HG03095 (cell line): ENCODE data around the gene DNAJC27.

ENCODE experiments used
- ATAC-seq: cut with Tn5 transposase; IDR thresholded peaks from one replicate; pipeline ENCODE4 v1.9.1; 2021; ENCODE audit warnings: moderate library complexity; ENCODE audit not compliant: unreplicated experiment

The DNAJC27 gene

DNA sequence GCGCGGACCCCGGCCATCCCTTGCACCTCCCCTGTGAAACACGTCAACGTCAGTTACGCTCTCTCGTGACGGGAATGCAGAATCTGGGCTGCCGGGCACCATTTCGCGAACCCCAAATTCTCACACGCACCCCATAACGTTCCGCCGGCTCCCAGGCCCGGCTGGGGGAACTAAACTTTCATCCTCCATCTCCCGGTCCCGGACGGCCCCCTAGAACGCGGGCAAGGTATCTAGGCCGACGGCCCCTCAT, 544 bp downstream of the DNAJC27 start:
- no peak for ATAC-seq

GRCh38 chr2:24970483-24971285, 1.1 kb downstream of the DNAJC27 start:
- ATAC-seq = no peak

- no peak for ATAC-seq
Observed at GRCh38 chr2:24969784-24970183, 2.0 kb downstream of the DNAJC27 start.

DNA sequence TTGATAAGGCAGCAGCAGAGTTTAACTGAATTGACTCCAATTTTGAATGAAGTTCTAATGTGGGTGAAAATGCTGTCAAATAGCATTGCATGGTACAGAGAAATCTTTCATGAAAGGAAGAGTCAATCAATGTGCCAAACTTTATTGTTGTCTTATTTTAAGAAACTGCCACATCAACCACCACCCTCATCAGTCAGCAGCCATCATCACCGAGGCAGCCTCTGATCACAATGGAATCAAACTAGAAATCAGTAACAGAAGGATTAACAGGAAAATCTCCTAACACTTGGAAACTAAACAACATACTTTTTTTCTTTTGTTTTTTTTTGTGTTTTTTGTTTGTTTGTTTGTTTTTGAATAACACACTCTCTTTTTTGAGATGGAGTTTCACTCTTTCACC, 9.9 kb downstream of the DNAJC27 start:
- ATAC-seq = no peak

DNA sequence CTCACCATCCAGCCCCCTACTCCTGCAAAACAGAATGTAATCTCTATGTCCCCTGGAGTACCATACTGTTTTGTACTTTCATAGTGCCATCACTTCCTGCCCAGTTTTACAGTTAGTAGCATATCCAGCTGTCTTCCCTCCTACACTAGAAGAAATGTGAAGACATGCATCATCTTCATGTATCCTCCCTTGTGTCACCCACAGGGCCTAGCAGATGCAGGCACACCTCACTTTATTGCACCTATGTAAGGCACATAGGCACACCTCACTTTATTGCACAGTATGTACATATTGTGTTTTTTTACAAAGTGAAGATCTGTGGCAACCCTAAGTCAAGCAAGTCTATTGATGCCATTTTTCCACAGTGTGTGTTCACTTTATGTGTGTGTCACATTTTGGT, 12.0 kb downstream of the DNAJC27 start:
- no peak for ATAC-seq

DNA sequence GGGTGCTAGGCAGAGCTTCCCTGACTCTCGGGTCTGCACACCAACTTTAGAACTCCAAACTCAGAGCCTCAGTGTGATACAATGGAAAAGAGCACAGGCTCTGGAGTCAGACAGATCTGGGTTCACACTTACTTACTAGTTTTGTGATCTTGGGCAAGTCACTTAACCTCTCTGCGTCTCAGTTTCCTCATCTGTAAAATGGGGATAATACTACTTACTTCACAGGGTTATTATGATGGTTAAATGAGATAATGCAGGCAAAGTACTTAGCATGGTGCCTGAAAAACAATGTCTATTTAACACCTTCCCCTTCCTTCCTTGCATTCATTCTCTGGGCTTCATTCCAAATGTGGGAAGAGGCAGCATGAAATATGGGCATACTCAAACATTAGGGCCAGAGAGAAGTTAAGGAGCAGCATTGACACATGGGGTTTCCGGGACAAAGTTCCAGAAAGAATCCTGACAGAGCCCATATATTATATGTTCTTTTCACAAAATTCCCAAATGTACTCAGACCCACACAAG, 13.3 kb downstream of the DNAJC27 start:
- ATAC-seq = no peak

GRCh38 chr2:24957976-24958375, 13.8 kb downstream of the DNAJC27 start:
- ATAC-seq = no peak

- no peak for ATAC-seq
Observed at GRCh38 chr2:24957221-24957620, 14.5 kb downstream of the DNAJC27 start.

DNA sequence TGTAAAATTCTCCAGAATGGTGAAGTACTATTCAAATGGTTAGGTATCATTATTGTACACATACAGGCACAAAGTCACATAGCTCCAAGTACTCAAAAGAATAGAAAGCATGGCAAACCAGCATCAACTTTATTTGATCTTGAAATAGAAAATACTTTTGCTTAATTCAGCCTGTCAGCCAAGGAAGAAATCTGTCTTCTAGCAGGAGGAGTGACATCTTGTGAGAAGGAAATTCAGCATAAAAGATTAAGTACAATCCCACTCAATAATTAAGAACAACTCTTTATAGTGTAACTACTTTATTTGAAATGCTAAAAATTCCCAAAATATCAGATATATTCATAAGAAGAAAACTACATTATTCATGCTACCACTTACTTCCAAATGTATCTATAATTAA, 15.8 kb downstream of the DNAJC27 start:
- no peak for ATAC-seq

DNA sequence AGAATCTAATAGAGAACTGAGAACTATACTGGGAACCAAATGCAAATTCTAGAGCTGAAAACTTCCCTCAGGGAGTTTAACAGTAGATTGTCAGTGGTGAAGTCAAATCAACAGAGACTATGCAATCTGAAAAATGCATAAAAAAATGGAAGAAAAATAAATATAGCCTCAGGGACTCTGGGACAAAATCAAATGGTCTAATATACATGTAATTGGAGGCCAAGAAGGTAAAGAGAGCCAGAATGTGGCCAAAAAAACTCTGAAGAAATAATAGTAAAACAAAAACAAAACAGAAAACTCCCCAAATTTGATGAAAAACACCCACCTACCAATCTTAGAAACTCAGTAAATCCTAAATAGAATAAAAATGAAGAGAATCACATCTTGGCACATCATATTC, 16.5 kb downstream of the DNAJC27 start:
- ATAC-seq = no peak

DNA sequence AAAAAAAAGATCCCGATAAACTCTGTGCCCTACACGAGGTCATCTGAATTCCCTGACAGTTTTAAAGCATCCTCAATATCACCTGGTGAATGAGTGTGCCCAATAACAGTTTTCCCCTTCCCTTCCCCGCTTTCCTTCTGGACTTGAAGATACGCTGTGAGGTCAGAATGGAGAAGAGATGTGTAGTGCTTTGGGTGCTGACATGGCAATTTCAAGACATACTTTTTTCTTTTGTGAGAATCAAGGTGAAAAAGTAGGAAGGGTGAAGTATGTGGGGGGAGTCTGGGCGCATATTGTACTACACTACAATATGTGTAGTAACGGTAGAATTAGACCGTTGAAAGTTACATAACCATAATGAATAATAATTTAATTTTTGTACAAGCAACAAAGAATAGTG, 21.7 kb downstream of the DNAJC27 start:
- ATAC-seq = no peak

GRCh38 chr2:24948506-24948905, 23.2 kb downstream of the DNAJC27 start:
- no peak for ATAC-seq

DNA sequence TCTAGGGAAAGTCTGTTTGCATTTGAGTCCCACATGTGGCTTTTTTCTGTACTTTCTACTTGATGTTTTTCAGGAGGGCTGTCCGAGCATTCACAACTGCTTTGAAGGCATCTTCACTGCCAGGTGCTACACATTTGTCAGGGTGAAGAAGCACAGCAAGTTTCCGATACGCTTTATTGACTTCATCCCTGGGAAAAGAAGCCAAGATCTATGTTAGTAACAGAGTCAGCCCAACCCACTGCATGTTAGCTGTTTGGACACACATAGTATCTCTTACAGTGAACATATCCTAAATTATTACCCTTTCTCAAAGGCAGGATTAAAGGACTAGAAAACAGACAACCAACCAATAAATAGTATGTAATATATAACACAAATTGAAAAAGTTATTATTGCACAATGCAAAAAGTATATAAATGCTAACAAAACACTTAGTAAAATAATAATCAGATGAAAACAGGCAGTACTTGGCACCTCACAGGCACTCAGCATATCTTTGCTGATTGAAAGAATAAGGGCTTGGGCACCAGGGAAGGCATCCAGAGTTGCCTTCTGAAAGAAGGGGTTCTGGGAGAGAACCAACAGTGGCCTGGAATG, 24.1 kb downstream of the DNAJC27 start:
- ATAC-seq = no peak

DNA sequence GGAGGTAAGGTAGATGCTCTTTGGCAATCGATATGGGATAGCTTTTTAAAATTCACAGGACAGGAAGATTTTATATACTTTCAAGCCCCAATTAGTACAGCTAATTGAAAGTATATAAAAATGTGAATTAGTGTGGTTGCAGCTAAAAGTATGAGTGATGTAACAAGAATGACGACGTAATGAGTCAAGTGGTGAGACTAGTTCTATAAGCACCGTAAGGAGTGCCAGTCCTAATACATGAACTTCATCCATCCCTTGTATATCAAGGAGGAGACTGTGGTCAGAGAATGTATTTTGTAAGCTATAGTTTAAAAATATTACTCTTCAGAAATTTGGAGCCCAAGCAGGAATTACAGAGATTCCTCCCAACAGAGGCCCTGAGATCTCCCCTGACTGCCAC, 25.8 kb downstream of the DNAJC27 start:
- no peak for ATAC-seq

- no peak for ATAC-seq
Observed at GRCh38 chr2:24943427-24944053, 28.2 kb downstream of the DNAJC27 start.

DNA sequence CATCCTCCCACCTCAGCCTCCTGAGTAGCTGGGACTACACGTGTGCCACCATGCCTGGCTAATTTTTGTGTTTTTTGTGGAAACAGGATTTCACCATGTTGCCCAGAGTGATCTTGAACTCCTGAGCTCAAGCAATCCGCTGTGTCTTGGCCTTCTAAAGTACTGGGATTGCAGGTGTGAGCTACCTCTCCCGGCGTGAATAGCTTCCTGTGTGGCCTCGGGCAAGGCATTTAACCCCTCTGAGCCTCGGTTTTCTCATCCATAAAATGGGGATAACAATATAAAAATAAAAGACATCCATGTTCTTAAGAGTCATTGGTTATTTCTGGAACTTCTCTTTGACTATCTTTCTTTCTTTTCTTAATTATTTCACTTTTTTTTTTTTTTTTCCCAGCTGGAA, 32.4 kb downstream of the DNAJC27 start:
- ATAC-seq = no peak

GRCh38 chr2:24937236-24937635, 34.5 kb downstream of the DNAJC27 start:
- ATAC-seq = no peak

DNA sequence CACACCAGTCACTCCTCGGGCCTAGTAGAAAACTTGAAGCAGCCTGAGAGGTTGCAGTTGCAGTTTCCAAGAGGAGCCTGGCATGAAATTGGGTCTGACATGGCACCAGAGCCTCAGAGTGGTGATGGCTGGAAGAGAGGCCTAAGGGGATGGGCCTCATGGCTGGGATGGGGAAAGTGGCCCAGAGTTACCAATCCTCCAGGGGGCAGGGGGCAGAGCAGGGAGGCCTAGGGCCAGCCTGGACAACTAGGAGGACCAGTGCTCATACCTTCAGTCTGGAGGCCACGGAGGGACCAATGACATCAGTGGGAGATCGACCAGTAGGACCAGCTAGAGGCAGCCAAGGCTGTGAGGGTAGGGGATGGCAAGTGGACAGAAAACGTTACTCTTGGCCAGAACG, 36.6 kb downstream of the DNAJC27 start:
- no peak for ATAC-seq

- no peak for ATAC-seq
Observed at GRCh38 chr2:24932715-24933114, 39.0 kb downstream of the DNAJC27 start.

DNA sequence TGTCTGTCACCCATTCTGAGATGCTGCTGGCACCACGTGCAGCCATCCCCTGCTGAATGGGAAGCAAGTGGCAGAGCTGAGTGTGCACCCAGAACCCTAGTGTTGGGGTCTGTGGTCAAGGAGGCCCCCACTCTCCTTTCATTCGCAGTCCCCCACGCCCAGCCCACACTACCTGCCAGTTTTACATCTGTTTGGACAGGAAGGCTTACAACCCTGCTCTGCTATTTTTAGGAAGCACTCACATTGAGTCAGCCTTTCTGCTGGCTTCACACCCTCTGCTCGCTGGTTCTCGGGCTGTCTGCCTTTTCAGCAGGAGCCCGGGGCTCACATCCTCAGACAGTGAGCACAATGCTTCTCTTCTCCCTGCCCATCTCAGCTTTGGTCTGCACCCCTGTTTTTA, 41.0 kb downstream of the DNAJC27 start:
- peak; percentile 86 for ATAC-seq

DNA sequence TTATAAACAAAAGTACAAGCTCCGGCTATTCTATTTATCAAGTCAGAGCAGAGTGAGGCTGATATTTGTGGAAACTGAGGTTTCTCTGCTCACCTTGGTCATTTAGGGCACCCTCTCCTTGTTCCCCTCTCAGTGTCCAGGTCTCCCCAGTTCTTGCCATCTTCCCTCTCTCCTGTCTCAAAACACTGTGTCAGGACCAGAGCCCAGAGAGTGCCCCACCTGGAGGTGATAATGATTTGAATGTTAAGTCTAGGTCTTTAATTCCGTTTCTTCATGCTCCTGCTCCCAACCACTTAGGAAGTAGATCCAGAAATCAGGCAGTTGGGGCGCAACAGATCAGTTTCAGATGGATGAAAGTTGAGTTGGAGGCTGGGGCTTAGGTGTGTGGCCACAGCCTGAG, 42.5 kb downstream of the DNAJC27 start:
- no peak for ATAC-seq

DNA sequence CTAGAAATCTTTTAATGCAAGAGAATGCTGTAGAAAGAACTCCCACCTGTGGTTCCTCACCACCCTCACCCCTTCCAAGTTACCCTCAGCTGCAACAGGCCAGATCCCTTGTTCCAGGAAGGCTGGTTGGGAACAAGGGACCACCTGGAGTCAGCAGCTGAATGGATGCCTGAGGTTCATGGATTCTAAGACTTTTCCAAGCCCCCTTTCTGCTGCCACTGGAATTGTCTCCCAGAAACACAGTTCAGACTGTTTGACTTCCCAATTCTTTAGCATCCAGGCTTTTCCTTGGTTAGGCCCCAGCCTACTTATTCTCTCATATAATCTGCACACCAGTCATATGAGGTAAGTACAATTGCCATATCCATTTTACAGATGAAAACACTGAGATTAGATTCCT, 43.7 kb downstream of the DNAJC27 start:
- no peak for ATAC-seq
